ENCODE measurements around the gene TMEM255A.
"Not testable (repeated sequence)": the region's sequence is repeated elsewhere in the genome, so short reads cannot be mapped to it uniquely, and the experiment has no call there.

Gene TMEM255A

GRCh38 chrX:120310861-120311726 is at the start of gene TMEM255A:
TSS of gene TMEM255A (minus strand) at chrX:120311461. CDS start at chrX:120311309, 152 bp downstream.
- DNase-seq (ENCODE audit: low read depth in 2 of 2): no peak

- peak; percentile 6 to 10 for DNase-seq (ENCODE audit: low read depth in 2 of 2)
Observed at GRCh38 chrX:120358737-120359456, 47.6 kb upstream of the TMEM255A start.

DNA sequence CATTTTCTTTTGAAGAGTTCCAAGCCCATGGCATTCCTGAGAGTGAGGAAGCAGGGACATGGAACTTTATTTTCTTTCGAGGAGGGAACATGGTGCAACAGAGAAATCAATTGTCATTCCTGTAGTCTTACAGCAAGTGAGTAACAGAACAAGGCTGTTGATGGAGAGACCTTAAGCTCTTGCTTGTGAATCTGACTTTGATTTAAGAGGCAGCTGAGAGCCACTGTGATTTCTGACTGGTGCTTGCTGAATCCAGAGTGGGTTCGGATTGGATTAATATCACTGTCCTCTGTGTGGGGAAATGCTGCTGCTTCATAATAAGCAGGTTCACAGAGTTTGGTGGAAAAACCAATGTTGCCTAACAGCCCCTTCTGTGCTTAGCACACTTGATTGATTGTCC is 45.9 kb upstream of the TMEM255A start:
- DNase-seq (ENCODE audit: low read depth in 2 of 2): no peak

DNA sequence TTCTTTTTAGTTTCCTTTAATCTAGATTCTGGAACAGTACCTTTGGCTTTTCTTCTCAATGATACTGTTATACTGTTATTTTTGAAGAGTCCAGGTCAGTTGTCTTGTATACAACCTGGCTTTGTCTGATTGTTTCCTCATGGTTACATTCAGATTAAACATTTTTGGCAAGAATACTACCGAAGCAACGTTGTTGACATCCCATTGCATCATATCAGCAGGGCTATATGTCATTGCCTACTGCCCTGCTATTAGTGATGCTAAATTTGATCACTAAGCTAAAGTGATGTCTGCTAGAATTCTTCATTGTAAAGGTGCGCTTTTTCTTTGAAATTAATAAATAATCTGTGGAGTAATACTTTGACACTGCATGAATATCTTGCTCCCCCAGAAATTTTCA is 44.8 kb upstream of the TMEM255A start:
- DNase-seq (ENCODE audit: low read depth in 2 of 2): no peak

DNA sequence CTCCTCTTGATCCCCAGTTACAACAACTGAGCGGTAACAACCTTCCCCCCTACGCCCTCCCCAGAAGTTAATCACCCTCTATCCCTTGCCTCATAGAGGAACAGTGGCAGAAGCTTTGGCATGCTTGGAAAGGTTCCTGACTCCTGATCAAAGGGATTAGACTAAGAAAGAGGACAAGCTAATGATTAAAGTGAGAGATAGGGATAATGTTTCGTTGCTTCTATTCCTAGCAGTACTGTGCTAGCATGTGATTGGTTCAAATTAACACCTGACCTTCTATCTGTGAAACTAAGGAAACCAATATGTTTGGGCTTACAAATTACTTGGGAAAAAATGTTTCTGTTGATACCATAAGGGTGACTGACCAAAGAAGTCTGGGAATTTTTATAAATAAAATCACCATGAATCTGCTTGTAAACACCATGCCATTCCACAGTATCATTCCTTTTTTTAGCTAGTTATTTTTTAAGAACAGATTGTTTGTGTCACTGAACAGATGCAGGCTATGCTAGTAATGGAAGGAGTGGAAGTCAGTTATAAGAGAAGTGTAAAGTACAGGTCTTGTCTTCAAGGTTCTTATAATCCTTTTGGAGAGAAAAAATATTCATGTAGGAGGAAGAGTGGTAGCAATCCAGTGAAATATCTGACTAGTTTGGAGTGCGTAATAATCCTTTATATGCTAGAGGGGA is 39.3 kb upstream of the TMEM255A start:
- no peak for DNase-seq (ENCODE audit: low read depth in 2 of 2)

DNA sequence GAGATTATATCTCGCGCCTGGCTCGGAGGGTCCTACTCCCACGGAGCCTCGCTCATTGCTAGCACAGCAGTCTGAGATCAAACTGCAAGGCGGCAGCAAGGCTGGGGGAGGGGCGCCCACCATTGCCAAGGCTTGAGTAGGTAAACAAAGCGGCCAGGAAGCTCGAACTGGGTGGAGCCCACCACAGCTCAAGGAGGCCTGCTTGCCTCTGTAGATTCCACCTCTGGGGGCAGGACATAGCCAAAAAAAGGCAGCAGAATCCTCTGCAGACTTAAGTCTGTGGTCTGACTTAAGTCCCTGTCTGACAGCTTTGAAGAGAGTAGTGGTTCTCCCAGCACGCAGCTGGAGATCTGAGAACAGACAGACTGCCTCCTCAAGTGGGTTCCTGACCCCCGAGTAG is 33.3 kb upstream of the TMEM255A start:
- DNase-seq (ENCODE audit: low read depth in 2 of 2): not testable (repeated sequence)

DNA sequence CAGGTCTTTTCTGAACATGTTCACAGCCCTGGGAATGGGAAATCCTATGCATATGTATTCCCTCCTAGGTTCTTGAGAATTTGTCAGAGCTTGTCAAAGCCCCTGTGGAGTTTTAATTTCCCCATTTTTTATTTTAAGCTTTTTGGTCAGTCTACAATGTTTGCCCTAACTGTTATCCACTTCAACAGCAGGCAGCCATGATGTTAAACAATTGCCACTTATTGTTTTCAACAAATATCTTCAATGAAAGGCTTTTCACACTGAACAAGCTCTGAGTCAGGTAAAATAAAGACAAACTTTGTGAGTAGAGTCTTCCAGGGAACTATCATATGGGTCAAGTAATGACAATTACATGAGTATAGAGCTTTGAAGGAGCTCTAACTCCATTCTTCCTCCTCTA is 25.6 kb upstream of the TMEM255A start:
- no peak for DNase-seq (ENCODE audit: low read depth in 2 of 2)

DNA sequence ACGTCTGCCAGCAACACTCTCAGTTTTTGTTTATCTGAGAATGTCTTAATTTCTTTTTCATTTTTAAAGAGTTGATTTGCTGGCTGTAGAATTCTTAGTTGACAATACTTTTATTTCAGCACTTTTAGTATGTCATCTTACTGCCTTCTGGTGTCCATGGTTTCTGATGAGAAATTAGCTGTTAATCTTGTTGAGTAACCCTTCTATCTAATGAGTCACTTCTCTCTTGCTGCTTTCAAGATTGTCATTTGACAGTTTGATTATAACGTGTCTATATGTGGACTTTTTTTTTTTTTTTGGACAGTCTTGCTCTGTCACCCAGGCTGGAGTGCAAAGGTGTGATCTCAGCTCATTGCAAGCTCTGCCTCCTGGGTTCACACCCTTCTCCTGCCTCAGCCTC is 24.0 kb upstream of the TMEM255A start:
- no peak for DNase-seq (ENCODE audit: low read depth in 2 of 2)

DNA sequence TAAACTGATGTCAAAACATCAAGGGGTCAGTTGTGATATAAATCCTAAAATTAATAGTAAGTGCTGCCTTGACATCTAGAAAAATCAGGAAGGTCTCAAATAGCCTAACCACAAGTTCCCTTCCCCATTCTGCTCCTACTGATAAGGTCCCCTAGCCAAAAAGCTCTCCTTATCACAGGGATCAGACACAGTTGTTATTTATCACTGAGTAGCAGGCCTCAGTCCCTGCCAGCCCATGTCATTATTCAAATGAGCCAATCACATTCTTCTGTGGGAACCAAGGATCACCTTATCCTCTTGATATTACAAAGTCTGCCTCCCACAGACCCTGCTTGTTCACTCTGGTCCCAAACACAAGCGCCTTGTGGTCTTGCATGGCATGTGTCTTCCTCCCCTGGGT is 23.3 kb upstream of the TMEM255A start:
- DNase-seq (ENCODE audit: low read depth in 2 of 2): no peak

- DNase-seq (ENCODE audit: low read depth in 2 of 2): no peak
Observed at GRCh38 chrX:120334151-120334550, 22.9 kb upstream of the TMEM255A start.

GRCh38 chrX:120332394-120332793 is 21.1 kb upstream of the TMEM255A start:
- DNase-seq (ENCODE audit: low read depth in 2 of 2): no peak

- DNase-seq (ENCODE audit: low read depth in 2 of 2): no peak
Observed at GRCh38 chrX:120331116-120331515, 19.9 kb upstream of the TMEM255A start.

GRCh38 chrX:120321520-120322281 is 10.4 kb upstream of the TMEM255A start:
- DNase-seq (ENCODE audit: low read depth in 2 of 2): no peak

DNA sequence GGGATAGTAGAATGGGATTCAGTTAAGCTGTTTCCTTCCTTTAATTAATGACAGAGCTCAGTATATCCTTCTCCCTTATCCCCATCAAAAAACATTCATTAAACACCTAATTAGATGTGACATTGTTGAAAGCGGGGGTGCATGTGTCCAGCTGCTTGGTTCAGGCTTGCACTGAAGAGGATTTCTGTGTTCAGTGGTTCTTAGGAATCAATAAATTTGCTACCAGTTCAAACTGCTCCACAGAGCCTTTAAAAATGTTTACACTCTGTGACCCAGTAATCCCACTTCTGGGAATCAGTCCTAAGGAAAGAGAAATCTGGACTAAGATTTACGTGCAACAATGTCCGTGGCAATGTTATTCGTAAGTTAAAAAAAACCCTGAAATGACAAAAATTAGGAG is 7.2 kb upstream of the TMEM255A start:
- DNase-seq (ENCODE audit: low read depth in 2 of 2): no peak

DNA sequence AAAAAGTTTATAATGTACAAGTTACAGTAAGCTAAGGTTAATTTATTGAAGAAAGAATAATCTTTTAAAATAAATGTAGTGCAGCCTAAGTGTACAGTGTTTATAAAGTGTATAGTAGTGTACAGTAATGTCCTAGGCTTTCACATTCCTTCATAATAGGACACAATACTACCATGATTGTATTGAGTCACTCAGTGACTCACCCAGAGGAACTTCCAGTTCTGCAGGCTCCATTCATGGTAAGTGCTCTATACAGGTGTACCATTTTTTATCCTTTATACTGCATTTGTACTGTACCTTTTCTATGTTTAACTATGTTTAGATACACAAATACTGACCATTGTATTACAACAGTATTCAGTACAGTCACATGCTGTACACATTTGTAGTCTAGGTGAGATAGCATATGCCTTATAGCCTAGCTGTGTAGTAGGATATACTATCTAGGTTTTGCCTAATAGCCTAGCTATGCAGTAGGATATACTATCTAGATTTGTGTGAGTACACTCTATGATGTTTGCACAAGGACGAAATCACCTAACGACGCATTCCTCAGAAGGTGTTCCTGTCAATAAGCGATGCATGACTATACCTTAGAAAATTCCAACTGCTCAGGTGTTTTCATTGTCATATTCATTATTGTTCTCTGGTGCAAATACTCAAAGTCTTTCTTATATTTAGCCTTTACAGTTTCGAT is 5.5 kb upstream of the TMEM255A start:
- DNase-seq (ENCODE audit: low read depth in 2 of 2): no peak

- no peak for DNase-seq (ENCODE audit: low read depth in 2 of 2)
Observed at GRCh38 chrX:120315776-120316175, 4.5 kb upstream of the TMEM255A start.

DNA sequence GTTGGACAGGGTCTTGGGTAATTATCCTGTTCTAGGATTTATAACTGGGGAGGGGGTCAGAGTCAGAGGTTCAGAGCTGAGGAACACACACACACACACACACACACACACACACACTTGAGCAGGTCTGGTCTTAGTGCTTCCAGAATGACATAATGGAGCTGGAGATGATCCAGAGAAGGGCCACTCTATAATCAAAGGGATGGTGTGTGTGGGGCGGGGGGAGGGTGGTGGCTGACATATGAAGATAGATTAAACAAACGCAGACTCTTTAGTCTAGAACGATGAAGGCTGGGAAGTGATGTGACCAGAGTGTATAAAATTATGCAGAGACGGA is 434 bp upstream of the TMEM255A start:
- no peak for DNase-seq (ENCODE audit: low read depth in 2 of 2)

DNA sequence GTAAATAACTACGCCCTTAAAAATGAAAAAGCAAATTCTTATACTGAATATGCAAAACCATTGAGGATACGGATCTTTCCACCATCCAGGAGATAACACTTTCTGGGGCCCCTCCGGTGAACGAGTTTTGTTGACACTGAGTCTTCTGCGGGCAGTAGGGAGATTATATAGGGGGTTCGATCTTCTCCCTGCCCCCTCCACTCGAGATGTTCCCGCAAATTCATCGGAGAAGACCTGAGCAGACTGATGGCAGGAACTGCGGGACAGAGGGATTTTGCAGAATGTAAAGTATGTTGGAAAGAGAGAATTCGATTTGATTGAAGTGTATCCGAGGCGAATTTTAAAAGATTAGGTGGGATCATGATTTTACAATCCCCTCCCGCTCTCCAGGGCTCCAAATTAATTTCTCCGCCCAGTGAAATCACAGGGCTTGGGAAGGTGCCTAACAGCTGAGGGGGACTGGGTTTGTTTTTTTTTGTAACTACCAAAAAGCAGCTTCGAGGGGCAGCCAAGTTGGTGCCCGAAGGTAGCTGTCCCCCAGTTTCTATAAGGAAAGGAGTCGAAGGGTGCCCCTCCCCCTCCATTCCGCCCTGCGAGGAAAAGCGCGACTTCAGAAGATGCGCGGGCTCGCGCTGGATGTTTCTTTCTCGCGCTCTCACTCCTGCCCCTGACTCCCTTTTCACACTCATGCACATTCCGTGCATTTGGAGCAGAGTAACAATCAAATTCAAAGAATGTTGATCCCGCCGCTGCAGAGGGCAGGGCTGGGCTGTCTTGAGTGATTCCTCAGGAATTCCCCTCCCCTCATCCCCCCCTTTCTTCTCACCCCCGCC is 1.2 kb downstream of the TMEM255A start:
- DNase-seq (ENCODE audit: low read depth in 2 of 2): no peak

GRCh38 chrX:120308959-120309872 is 2.0 kb downstream of the TMEM255A start:
- DNase-seq (ENCODE audit: low read depth in 2 of 2): peak; percentile 40 to 46

Measured in stimulated activated CD4-positive, alpha-beta T cell treated with anti-CD3 and anti-CD28 coated beads, Interleukin-1b, Interleukin-23, amount 100 ng/mL, for 4 hours (primary cell).